Measurements from ENCODE around the gene PRPSAP1.

The PRPSAP1 gene

GRCh38 chr17:76383546-76384221 lies 30.0 kb upstream of the PRPSAP1 start:
- DNase-seq, result peak; percentile 71 to 81

GRCh38 chr17:76382803-76383545 lies 29.3 kb upstream of the PRPSAP1 start:
- peak; percentile 81 to 85 for DNase-seq

- peak; percentile 21 to 54 for DNase-seq
Observed at GRCh38 chr17:76382351-76382802, 28.7 kb upstream of the PRPSAP1 start.

- peak; percentile 84 to 85 for DNase-seq
Observed at GRCh38 chr17:76381633-76382350, 28.1 kb upstream of the PRPSAP1 start.

GRCh38 chr17:76379646-76380376 lies 26.1 kb upstream of the PRPSAP1 start:
- DNase-seq, result no peak

GRCh38 chr17:76379275-76379641 lies 25.5 kb upstream of the PRPSAP1 start:
- no peak for DNase-seq

GRCh38 chr17:76378548-76379274 lies 25.0 kb upstream of the PRPSAP1 start:
- no peak for DNase-seq

GRCh38 chr17:76376318-76377133 lies 22.8 kb upstream of the PRPSAP1 start:
- no peak for DNase-seq

- DNase-seq, result no peak
Observed at GRCh38 chr17:76371656-76372628, 18.2 kb upstream of the PRPSAP1 start.

- DNase-seq, result peak; percentile 30 to 61
Observed at GRCh38 chr17:76370261-76370993, 16.7 kb upstream of the PRPSAP1 start.

- DNase-seq, result no peak
Observed at GRCh38 chr17:76369804-76370203, 16.1 kb upstream of the PRPSAP1 start.

- DNase-seq, result no peak
Observed at GRCh38 chr17:76369379-76369778, 15.7 kb upstream of the PRPSAP1 start.

- no peak for DNase-seq
Observed at GRCh38 chr17:76368545-76368944, 14.8 kb upstream of the PRPSAP1 start.

- no peak for DNase-seq
Observed at GRCh38 chr17:76367642-76368041, 13.9 kb upstream of the PRPSAP1 start.

GRCh38 chr17:76366247-76366646 lies 12.5 kb upstream of the PRPSAP1 start:
- DNase-seq, result no peak

- no peak for DNase-seq
Observed at GRCh38 chr17:76365256-76365903, 11.7 kb upstream of the PRPSAP1 start.

GRCh38 chr17:76363107-76363842 lies 9.6 kb upstream of the PRPSAP1 start:
- no peak for DNase-seq

- no peak for DNase-seq
Observed at GRCh38 chr17:76360461-76360860, 6.7 kb upstream of the PRPSAP1 start.
